Prostate gland (tissue), 2 donors: ENCODE data around the gene HCAR2.

Source experiments
- CTCF ChIP-seq, 4 experiments: fragments of 200-600 bp in 2 of 4; fragments of 450-650 bp in 2 of 4; sonication (generic) in 2 of 4; IDR thresholded peaks; 1 replicate in 3 of 4; 2 replicates in 1 of 4; pipeline ENCODE4 v1.5.1; 2016 to 2019; ENCODE audit warnings: antibody characterized with exemption in 4 of 4, mild to moderate bottlenecking in 2 of 4, moderate library complexity in 2 of 4
- POLR2A ChIP-seq: fragments of 450-650 bp; IDR thresholded peaks from one replicate; pipeline ENCODE4 v1.6.1; 2016; ENCODE audit warnings: antibody characterized with exemption, mild to moderate bottlenecking

GRCh38 chr12:122668268-122668667 is 34.9 kb downstream of the HCAR2 start:
- TF ChIP-seq CTCF (IDR thresholded peaks at IDR 0.05) (no peak), POLR2A (no peak)
